AG04450 (cell line): ENCODE measurements around the gene ASB7. TPM values are rescaled to one million over a fixed set of nuclear protein-coding genes. Genes with fewer than 3 reads are reported as not detected.

Source experiments
- CTCF ChIA-PET: fragments of 300-600, 350-600 bp; formaldehyde crosslinking; extraction: SDS; loops from one replicate; lab custom pipeline; 2022; ENCODE audit warnings: antibody characterized with exemption, inconsistent platforms; lab: Charles Lee
- POLR2A ChIA-PET: fragments of 350-600 bp; formaldehyde crosslinking; extraction: SDS; loops from one replicate; lab custom pipeline; 2021; ENCODE audit warnings: antibody characterized with exemption, inconsistent platforms; lab: Yijun Ruan, JAX
- DNase-seq: peaks from one replicate; pipeline ENCODE4 v3.0.0-alpha.2; 2011; ENCODE audit warnings: low read depth, low spot score
- H3K27ac ChIP-seq: one replicate; pipeline ENCODE4 v1.5.1; 2012; ENCODE audit warnings: low read depth, low read length, control low read depth
- H3K27me3 ChIP-seq: one replicate; pipeline ENCODE4 v1.6.0; 2012; ENCODE audit warnings: low read length; ENCODE audit not compliant: control insufficient read depth, insufficient read depth
- H3K4me3 ChIP-seq: 2 replicates; pipeline ENCODE4 v1.5.1; 2011; ENCODE audit warnings: mild to moderate bottlenecking, low read depth, low read length, control low read depth
- H3K9me3 ChIP-seq: 2 replicates; pipeline ENCODE4 v1.5.1; 2012; ENCODE audit warnings: low read length; ENCODE audit not compliant: control insufficient read depth, insufficient read depth
- CTCF ChIP-seq: IDR thresholded peaks from 2 replicates; pipeline ENCODE4 v1.5.1; 2011; ENCODE audit warnings: low read depth, low read length, control low read depth, inconsistent platforms
- polyA plus RNA-seq: library from polyadenylated mRNA; depleted of rRNA; stranded (reverse); fragments of >200 nt; gene quantifications from 2 replicates; pipeline ENCODE4 v1.2.3, GENCODE V29; 2011

ASB7 gene
- polyA plus RNA-seq, 1 experiment: 13.4 TPM

- no peaks in the 10 kb centered on the region for H3K27me3 ChIP-seq
- POLR2A ChIA-PET: no interaction called here
- H3K4me3 ChIP-seq: no peak overlapping the region
- no peak for DNase-seq
- CTCF ChIA-PET: interaction anchor here (1.3 kb wide), 1 partner anchor 260 kb away, joined by 3 read pairs; no protein-coding TSS in a partner anchor
- H3K9me3 ChIP-seq: no peaks in the 10 kb centered on the region
- H3K27ac ChIP-seq: no peak overlapping the region
- TF ChIP-seq CTCF: no peak
These were observed 10.8 kb downstream of the ASB7 start for GRCh38 chr15:100613208-100613607.

GRCh38 chr15:100614336-100614735, 11.9 kb downstream of the ASB7 start:
- DNase-seq: no peak
- ChIA-PET CTCF (interaction anchor here (0.9 to 3.0 kb wide), 3 partner anchors 259 to 393 kb away, joined by 3 to 15 read pairs (median 6); no protein-coding TSS in a partner anchor), POLR2A (interaction anchor here (0.6 kb wide), 1 partner anchor 32 kb away, joined by 5 read pairs; no protein-coding TSS in a partner anchor)
- TF ChIP-seq CTCF: no peak
- Histone ChIP-seq H3K4me3 (no peak overlapping the region), H3K9me3 (no peaks in the 10 kb centered on the region), H3K27ac (no peak overlapping the region), H3K27me3 (no peaks in the 10 kb centered on the region)

- ChIA-PET POLR2A (no interaction called here), CTCF (interaction anchor here (0.9 to 3.0 kb wide), 4 partner anchors 12 to 393 kb away, joined by 3 to 15 read pairs (median 4); no protein-coding TSS in a partner anchor)
- Histone ChIP-seq H3K27me3 (no peaks in the 10 kb centered on the region), H3K27ac (no peak overlapping the region), H3K4me3 (no peak overlapping the region), H3K9me3 (no peaks in the 10 kb centered on the region)
- DNase-seq: no peak
- no peak for TF ChIP-seq CTCF
These were observed 12.5 kb downstream of the ASB7 start for GRCh38 chr15:100614918-100615317.

GRCh38 chr15:100615801-100616200, 13.4 kb downstream of the ASB7 start:
- DNase-seq: no peak
- POLR2A ChIA-PET: no interaction called here
- CTCF ChIA-PET: interaction anchor here (1.2 to 3.0 kb wide), 3 partner anchors 11 to 392 kb away, joined by 3 to 15 read pairs (median 6); no protein-coding TSS in a partner anchor
- Histone ChIP-seq H3K9me3 (no peaks in the 10 kb centered on the region), H3K27ac (no peak overlapping the region), H3K27me3 (no peaks in the 10 kb centered on the region), H3K4me3 (no peak overlapping the region)
- no peak for TF ChIP-seq CTCF

GRCh38 chr15:100616700-100617099, 14.3 kb downstream of the ASB7 start:
- DNase-seq: no peak
- ChIA-PET CTCF (interaction anchor here (3.0 kb wide), 1 partner anchor 391 kb away, joined by 15 read pairs; no protein-coding TSS in a partner anchor), POLR2A (no interaction called here)
- no peak overlapping the region for H3K27ac ChIP-seq
- H3K9me3 ChIP-seq: no peaks in the 10 kb centered on the region
- no peaks in the 10 kb centered on the region for H3K27me3 ChIP-seq
- no peak overlapping the region for H3K4me3 ChIP-seq
- no peak for TF ChIP-seq CTCF
